LHCN-M2 (cell line): Measurements from ENCODE around the gene KIF26B. TPM values are rescaled to one million over a fixed set of nuclear protein-coding genes. Genes with fewer than 3 reads are reported as not detected.

Source experiments
- DNase-seq: peaks from one replicate; pipeline ENCODE4 v3.0.0-alpha.2; 2012; ENCODE audit warnings: low read depth
- total RNA-seq: library from RNA; depleted of rRNA; stranded (reverse); fragments of >200 nt; gene quantifications from 2 replicates; pipeline ENCODE4 v1.2.3, GENCODE V29; 2014

Gene KIF26B
- total RNA-seq, 1 experiment from 2014 or later, result 0.17 TPM

DNA sequence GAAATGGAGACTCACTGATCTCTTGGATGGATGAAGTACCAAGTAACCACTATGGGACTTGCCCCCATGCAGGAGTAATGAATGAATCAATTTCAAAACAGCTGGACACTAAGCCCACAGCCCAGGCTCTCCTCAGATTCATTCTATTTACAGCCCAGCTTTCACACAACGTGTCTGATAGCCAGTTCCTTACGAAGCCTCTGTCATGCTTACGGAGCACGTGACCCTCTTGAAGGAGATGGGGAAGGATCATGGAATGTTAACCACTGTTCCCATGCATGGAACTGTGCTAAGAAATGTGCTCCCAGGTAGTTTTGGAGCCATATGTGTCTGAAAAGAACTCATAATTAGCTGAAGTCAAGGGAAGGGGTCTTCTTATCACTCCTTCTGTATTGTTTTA, 124.1 kb downstream of the KIF26B start:
- DNase-seq, result no peak

DNA sequence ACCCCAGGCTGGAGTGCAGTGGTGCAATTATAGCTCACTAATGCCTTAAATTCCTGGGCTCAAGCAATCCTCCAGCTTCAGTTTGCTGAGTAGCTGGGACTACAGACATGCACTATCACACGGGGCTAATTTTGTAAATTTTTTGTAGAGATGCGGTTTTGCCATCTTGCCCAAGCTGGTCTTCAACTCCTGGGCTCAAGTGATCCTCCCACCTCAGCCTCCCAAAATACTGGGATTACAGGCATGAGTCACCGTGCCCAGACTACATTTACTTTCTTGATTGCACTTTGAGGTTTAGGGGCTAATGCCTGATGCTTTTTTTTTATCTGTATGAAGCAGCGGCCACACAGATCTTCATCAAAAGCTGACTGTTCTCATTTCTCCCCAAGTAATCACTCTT, 124.6 kb downstream of the KIF26B start:
- no peak for DNase-seq

DNA sequence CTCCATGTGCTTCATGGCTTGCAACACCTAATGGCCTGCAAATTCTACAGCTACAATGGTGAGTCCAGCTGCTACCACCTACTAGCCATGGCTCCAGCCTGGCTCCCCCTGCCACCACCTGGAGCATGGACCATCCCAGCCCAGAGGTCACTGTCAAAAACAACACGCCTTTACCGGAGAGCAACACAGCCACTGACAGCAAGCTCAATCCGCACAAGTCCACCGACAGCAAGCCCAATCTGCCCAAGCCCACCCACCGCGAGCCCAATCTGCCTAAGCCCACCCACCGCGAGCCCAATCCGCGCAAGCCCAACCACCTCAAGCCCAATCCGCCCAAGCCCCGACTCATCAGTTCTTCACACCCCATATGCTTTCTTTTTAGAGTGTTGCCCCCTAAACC, 128.2 kb downstream of the KIF26B start:
- no peak for DNase-seq

DNA sequence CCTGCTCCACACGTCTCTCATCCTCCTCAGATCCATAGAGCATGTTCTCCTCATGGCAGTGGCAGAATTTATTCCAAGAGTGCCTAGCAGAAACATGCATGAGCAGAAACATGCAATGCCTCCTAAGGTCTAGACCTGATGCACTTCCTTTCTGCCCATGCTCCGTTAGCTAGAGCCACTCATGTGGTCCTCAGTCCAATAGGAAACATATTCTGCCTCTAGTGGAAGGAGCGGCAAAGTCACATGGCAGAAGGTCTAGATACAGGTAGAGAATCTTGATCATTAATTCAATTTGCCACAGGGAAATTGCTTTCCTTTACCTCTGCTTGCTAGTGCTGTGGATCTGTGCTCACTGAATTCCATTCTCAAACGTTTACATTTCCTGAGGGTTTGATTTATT, 130.4 kb downstream of the KIF26B start:
- no peak for DNase-seq

DNA sequence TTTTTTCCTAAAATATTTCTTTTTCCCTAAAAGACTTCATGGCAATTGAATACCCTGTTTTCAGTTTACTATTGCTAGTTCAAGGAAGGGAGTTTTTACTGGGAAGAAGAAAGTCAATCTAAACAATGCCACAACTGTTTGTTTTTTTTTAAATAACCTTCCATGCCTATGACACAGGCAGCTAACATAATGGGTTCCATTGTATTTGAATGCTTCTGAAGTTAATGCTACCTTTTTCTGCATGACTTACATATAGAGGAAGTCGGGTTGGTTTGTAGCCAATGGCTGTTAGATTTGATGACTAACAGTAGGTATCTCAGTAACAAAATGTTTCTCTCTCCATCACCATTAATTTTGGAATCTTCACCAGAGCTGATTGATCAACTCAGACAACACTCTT, 134.0 kb downstream of the KIF26B start:
- DNase-seq, result no peak

DNA sequence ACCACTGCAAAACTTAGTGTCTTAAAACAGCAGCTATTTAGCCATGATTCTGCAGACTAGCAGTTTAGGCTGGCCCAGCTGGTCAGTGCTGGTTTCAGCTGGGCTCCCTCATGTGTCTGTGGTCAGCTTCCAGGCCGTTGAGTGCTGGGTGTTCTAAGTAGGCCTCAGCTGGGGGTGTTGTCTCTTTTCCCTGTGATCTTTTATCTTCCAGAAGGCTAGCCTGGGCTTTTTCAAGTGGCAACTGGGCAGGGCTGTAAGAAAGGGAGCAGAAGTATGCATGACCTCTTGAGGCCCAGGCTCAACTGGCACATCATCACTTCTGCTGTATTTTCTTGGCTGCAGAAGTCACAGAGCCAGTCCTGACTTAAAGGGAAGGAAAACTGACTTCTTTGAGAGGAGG, 136.1 kb downstream of the KIF26B start:
- no peak for DNase-seq

DNA sequence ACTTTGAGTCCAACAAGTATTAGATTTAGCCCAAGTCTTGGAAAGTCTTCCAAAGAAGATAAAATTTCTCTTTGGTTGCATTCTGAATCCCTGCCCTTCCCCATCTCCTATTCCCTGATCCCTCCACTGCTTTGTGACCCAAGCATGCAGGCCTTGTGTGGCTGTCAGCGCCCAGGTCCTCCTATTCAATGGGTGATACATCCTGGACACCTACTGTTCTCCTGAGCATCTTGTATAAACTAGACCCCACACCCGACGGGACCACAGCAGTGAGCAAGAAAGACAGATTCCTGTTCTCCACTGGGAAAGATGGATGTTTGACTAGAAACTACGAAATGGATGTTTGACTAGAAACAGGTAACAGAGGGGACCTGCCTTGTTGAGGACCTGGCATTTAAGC, 136.6 kb downstream of the KIF26B start:
- DNase-seq, result no peak

DNA sequence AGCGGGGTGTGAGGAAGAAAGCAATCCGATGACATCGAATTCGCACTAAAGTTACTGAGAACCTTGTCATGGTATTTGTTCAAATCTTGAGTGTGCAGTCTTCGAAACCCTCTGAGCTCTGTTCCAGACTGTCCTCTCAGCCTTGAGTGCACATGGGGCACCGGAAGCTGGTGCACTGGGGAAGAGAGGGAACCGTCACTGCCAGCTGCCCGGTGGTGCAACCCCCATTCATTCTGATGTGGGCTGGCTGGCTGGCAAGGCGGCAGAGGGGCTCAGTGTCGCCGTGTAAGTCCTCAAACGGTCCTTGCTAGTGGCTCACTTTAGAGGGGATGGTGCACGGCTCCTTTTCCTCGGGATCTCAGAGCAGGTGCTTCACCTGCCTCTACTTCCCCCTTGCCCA, 137.4 kb downstream of the KIF26B start:
- DNase-seq, result no peak

DNA sequence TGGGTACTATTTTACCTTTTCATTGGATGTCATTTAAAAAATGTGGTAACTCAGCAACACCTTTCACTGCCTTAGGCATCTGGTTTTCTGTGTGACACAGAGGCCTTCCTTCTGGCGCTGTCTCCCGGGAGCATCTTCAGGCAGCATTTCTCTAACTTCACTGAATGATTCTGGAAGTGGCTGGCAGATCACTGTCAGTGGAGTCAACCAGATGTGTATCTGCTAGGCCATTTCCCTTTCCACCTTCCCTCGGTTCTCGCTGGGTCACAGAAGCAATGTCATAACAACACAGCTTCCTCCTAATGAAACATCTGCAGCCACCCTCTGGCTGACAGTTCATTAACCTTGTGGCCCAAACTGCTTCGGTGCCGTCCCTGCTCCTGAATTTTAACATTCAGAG, 137.8 kb downstream of the KIF26B start:
- DNase-seq, result no peak

DNA sequence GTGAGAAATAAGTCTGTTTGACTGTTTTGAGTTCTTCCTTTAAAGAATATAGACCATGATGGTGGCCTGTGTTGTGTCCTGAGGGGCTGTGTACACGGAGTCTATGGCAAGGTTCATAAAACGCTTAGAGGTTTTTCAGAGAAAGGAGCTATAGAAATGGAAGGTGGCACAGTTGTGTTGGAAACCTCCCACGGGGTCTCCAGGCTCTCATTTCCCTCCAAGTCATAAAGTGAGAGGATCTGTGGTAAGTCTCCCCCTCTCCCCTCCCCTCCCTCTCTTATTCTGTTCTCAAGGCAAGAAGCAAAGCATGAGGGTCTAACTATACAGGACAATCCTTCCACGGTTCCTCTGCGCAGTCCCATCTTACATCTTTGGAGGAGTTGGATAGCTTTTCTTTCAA, 139.2 kb downstream of the KIF26B start:
- DNase-seq, result no peak

DNA sequence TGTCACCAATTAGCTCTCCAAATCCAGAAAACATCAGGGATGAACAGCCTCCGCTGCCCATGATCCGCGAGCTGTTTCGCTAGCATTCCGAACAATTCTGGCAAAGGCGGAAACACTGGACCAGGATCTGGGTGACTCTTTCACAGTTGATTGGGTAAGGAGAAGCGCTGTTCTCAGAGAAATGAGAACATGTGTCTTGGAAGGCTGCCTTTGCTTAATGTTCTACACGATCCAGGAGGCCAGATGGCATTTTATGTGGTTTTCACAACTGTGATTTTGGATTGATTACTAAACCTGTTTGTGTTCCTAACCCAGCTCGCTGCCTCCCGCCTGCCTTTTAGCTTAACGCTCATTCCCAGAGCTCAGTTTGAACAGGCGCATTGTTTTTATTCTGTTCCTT, 144.0 kb downstream of the KIF26B start:
- DNase-seq, result peak; percentile 2

DNA sequence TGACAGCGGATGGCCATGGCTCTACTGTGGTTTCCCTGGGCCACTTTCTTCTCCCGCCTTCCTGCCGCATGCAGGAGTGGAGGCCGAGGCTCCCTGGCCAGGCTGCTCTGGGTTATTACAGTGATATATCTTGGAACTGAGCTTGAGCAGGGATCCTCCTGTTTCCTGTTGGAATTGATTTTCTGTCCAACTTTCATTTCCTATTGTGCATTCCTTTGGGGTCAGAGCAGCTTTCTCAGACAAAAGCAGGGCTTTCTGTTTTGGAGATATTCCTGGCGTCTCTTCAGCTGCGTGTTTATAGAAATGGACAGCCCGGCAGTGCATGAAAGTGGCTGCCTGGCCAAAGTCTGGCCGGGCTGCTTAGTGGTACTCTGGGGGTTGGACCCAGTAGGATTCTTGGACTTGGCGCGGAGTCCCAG, 146.4 kb downstream of the KIF26B start:
- no peak for DNase-seq

DNA sequence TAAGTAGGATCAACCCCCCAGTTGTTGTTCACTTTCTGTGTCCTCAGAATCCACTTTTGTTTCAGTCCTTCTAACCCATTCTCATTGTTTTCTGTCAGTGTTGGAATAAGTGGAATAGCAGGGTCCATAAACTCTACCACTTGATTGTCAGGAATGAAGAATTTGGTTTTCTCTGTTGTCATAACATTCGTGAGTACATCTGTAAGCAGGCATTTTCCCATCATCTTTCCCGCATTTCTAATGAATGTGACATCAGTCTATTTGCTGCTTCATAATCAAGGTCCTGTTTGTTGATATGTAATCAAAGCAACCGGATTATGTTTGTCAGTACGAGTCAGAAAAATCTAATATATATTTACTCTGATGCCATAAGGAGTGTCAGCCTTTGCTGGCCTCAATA, 147.1 kb downstream of the KIF26B start:
- no peak for DNase-seq

DNA sequence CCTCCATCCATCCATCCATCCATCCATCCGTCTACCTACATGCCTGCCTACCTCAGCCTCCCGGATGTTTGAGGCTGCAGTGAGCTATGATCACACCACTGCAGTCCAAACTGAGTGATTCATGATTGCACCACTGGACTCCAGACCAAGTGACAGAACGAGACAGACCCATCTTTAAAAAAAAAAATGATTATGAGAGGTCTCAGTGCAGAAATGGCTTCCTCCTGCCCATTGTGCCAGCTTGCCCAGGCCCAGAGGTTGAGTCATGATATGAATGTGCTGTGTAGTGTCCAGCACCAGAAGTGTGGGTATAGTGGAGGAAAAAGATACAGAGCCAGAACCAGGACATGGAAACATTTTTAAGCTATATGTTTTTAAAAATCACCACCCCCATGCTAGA, 149.9 kb downstream of the KIF26B start:
- no peak for DNase-seq

DNA sequence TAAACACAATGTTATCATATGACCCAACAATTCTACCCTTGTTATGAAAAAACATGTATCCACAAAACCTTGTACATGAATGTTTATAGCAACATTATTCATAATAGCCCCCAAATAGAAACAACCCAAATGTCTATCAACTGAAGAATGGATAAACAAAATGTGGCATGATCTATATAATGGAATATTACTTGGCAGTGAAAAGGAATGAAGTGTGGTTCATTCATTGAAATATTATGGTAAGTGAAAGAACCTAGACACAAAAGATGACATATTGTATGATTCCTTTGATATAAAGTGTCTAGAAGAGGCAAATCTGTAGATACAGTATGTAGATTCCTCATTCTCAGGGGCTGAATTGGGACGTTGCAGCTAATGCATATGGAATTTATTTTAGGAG, 151.2 kb downstream of the KIF26B start:
- no peak for DNase-seq

DNA sequence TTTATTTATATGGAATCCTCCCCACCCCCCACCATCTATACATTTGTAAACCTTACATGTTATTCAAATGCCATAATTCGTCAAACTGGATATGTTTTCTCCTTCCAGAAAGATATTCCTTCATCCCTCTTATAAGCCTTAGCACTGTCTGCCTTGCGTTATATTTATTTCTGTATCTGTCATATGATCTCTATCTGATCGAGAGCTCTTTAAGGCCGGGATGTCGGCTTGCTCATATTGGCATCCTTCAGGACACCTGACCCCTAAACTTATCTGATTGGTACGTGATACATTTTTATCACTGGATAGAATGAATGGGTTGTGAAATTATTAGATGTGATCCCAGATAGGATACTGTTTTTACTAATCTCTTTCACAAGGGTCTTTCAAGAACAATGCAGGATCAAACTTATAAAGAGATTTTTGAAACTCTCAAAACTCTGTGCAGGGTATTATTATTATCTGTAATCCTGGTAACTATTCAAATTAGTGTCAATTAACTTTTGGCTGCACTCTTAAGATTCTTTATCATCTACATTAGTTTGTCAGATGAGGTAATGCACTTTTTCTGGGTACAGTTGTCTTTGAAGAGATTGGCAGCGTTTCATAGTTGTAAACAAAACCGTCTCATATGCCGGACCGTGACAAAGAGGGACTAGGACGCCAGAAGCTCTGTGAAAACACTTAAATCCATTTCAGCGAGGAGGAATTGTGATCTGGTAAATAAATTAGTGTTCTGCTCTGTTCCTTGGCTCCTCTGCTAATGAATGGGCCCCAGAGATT, 152.0 kb downstream of the KIF26B start:
- no peak for DNase-seq

DNA sequence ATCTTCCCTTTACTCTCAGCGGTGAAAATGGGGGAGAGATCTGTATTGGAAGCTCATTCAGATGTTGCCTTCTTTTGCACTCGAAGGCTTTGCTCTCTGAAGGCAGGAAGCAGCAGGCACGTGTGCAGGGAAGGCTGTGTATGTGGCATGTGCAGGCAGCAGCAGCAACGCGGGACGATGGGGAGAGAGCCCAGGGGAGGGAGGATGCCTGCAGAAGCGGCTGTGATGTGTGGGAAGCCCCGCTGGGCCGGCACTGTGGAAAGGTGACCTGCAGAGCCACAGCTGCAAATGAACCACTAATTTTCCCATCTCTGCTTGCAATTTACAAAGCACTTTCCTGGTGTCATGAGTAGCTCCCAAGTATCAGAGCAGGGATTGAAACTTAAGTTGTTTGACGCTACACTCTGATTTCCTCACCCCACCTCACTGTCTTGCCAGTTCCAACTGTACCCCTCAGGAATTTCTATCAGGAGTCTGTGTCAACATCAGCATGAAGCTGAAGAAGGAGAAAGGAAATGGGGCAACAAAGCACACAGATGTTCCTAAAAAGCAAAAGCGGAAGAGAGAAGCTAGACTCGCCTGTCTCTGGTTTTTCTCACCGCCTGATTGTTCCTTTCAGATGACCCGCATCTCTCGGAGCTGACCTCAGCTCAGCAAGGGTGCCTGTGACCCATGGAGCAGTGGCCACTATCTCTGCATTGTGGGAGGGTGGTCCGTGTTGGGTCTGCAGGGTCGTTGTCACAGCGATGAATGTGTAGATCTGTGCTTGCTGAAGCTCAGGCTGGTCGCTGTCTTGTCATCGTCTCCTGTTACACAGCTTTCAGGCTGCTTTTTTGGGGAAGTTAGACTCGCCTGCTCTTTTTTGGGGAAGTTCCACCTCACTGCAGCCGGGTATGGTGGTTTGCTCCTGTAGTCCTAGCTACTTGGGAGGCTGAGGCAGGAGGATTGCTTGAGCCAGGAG, 156.1 kb downstream of the KIF26B start:
- DNase-seq, result no peak

DNA sequence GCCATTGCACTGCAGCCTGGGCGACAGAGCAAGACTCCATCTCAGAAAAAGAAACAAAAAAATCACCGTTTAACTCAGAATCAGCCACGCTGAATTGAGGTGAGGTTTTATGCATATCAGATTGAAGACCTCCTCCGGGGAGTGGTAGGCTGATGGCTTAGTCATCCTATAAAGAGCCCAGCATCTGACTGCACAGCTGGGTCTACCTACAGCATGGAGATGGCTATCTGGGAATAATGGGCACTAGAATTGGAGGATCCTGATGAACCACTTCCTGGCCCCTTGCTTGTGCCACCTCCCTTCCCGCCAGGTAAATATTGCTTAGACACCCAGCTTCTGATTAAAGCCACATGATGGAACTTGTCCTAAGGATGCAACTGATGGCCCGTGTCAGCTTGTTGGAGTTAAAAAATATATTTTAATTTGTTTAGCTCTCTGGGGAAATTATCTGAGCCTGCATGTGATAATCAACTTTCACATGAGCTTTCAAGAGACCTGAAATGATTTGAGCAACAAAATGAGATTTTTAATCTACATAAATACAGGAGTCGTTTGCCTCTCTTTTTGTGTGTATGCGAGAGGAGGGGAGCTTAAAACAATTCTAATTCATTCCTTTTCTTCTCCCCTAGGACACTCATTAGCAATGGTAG, 157.2 kb downstream of the KIF26B start:
- DNase-seq, result no peak

DNA sequence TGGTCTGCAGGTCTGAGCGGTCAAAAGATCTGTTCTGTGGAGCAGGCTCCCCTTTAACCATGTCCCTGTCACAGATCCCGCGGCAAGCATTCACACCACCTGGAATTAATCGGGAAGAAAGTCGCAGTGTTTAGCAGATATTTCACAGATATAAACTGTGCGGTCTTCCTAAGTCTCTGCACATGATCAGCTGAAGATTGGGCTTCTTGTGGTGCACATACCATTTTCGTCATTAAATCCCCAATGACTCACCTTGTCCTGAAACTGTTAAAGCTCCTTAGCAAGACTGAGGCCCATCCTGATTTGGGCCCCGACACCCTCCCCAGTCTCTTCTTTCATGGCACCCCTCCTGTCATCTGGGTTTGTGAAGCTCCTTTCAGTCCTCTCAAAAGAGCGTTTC, 158.8 kb downstream of the KIF26B start:
- DNase-seq, result no peak

DNA sequence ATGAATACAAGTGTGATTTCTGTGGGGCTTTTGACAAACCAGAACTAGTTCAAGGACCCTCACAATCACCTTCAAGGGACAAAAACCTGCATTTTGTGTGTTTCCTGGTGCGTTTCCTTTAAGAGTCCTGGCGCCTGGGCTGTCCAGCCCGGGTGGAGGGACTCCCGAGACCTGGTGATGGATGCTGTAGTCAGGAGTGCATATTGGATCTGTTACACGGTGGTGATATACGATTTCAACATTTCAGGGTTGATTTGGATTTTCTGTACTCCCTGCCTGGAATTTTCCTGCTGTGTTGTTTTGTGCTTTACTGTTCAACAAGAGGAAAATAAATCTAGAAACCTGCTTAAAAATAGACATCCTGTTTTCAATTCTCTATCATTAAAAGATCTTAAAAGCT, 162.0 kb downstream of the KIF26B start:
- no peak for DNase-seq

DNA sequence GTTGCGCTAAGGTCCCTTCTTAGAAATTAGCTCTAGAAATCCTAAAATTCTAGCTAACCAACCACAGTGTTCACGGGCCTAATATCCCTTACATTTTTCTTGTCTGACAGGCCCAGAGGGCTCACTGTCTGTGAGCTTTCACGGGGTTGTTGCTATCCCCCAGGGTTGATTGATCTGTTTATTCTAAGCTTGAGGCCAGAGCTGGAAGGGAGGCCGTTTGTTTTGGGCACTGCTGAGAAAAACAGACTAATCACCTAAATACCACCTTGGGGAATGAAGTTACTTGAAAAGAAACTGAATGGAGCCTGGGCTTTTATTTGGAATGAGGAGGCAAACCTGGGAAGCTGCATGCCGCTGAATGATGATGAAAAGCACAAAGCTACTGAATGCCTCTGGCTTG, 162.4 kb downstream of the KIF26B start:
- no peak for DNase-seq

DNA sequence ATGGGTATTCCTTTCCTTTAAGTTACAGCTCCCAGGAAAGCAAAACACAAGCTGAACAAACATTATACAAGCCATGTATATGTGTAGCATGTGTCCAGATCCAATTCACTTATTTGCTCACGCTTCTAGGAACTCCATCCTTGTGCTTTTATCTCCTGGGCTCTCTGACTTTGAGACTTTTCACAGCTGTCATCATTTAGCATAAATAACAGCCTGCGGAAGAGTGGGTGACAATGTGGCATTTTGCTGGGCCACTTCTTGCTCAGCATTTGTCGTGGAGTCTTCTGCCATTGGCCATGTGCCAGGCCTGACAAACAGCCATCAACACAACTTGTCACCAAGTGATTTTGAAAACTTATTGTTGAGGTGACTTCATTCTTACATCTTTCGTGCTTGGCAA, 164.3 kb downstream of the KIF26B start:
- no peak for DNase-seq
